GM20431 (cell line): Measurements from ENCODE around the gene RPLP2.

Experiments used
- in situ Hi-C: fragments of 300-500 bp; cut with MseI, MboI; formaldehyde crosslinking; loops from one replicate; pipeline ENCODE4 v1.15.0; 2020; ENCODE audit warnings: low sequenced_read_pairs; ENCODE audit not compliant: unreplicated experiment

Gene RPLP2

DNA sequence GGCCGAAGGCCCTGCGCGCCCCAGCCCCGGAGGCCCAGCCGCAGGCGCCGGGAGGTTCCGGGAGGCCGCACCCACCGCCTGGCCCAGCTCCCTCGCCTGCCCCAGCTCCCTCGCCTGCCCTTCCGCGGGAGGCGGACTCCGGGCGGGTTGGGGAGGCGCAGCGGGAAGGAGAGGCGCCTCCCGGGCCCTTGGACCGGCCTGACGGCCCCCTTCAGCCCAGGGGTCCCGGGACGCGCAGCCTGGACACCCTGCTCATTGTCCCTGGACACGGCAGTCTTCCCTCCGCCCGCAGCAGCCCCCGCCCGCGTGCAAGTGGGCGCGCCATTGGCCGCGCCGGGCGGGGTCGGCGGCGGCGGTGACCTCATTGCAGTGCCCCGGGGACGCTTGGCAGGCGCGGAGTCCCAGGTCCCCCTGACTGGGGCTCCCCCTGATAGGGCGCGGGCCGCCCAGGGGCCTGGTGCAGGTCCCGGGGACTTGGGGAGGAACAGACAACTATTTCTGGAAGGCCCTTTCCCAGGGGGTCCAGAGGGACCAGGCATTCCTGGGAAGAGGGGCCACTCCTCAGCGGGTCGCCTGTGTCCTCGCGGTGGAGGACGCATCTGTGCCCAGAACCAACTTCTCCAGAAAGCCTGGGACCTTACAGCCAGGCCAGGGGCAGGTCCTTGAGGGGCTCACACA, 23.5 kb downstream of the RPLP2 start:
- in situ Hi-C loops: no loop called here

DNA sequence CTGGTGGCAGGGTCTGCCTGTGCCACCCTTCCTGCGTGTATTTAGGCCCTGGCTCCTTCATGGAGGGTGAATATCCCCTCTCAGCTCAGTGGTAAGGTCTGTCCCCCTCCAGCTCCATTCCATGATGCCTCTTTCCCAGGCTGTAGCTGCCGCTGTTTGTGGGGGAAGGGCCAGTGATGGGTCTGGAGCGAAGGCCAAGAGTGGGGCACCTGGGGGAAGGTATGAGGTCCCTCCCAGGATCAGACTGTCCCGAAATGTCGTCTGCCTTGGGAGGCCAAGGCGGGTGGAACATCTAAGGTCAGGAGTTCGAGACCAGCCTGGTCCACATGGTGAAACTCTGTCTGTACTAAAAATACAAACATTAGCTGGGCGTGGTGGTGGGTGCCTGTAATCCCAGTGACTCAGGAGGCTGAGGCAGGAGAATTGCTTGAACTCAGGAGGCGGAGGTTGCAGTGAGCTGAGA, 24.1 kb downstream of the RPLP2 start:
- in situ Hi-C loops: no loop called here

DNA sequence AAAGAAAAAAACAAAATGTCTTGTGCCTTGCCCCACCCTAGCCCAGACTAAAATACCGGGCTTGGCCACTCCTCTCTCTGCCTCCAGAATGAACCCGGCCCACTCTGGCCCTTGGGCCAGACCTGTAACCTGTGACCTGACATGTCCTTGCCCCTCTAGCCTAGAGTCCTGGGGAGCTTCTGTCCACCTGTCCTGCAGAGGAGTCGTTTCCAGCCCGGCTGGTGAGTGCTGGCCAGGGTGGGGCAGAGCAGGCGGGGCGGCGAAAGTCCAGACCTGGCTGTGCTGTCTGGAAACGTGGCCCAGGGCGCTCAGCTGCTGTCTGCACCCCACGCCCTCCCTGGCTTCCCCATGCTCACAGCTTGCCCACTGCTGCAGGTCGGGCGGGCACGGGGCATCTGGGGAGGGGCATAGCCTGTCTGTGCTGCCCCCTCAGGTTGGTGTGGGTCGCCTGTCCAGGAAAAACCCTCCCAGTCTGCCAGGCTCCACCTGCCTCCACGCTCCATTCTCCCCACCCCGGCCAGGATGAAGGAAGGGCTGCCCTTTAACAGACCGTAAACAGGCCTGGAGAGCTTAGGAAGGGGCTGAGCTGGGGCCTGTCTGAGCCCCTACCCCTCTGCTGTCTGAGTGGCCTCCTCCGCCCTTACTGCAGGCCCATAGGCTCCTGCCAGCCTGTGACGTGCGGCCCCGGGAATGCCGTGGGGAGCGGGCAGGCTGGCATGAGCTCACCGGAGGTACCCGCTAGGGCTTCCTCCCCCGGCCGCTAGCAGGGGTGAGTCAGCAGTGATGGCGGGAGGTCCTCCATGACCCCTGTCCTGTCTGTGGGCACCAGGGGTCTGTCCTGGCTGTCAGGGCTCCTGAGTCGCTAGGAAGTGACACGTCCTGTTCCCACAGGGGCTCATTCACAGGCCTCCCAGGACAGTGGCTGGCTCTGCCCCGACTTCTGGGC, 24.9 kb downstream of the RPLP2 start:
- in situ Hi-C loops: no loop called here

DNA sequence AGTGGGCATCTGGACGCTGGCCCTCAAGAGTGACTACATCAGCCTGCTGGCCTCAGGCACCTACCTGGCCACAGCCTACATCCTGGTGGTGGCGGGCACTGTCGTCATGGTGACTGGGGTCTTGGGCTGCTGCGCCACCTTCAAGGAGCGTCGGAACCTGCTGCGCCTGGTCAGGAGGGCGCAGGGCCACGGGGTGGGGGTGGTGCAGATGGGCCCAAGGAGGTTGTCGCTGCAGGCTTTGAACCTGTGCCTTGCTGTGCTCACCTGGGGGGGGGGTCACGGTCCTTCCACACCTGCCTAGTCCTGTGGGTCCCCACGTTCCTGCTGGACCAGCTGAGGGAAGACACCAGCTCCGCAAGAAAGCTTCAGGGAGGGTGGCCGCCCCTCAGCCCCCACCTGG, 26.5 kb downstream of the RPLP2 start:
- in situ Hi-C loops: no loop called here

- in situ Hi-C loops: no loop called here
Observed at GRCh38 chr11:836700-837099, 26.9 kb downstream of the RPLP2 start.

DNA sequence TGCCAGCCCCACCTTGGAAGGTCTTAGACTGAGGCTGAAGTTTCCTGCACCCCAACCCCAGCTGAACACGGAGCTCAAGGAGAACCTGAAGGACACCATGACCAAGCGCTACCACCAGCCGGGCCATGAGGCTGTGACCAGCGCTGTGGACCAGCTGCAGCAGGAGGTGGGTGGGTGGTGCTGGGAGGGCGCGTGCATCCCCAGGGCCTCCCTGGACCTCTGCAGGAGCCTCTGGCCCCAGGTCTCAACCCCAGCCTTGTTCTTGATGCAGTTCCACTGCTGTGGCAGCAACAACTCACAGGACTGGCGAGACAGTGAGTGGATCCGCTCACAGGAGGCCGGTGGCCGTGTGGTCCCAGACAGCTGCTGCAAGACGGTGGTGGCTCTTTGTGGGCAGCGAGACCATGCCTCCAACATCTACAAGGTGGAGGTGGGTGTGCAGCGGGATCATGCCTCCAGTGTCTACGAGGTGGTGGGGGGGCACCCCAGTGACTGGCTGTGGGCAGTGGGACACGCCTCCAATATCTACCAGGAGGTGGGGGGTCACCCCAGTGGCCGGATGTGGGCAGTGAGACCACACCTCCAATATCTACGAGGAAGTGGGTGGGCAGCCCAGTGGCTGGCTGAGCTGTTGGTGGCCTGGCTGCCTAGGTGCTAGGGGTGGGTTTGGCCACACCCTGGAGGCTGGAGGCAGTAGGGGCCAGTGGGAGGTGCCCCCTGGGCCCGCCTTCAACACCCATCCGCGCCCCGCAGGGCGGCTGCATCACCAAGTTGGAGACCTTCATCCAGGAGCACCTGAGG, 27.6 kb downstream of the RPLP2 start:
- in situ Hi-C loops: no loop called here

DNA sequence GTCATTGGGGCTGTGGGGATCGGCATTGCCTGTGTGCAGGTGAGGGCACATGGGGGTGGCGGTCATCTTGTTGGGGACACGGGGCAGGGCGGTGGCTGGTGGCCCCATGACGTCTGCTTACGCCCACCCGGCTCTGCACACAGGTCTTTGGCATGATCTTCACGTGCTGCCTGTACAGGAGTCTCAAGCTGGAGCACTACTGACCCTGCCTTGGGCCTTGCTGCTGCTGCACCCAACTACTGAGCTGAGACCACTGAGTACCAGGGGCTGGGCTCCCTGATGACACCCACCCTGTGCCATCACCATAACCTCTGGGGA, 28.2 kb downstream of the RPLP2 start:
- in situ Hi-C loops: no loop called here

DNA sequence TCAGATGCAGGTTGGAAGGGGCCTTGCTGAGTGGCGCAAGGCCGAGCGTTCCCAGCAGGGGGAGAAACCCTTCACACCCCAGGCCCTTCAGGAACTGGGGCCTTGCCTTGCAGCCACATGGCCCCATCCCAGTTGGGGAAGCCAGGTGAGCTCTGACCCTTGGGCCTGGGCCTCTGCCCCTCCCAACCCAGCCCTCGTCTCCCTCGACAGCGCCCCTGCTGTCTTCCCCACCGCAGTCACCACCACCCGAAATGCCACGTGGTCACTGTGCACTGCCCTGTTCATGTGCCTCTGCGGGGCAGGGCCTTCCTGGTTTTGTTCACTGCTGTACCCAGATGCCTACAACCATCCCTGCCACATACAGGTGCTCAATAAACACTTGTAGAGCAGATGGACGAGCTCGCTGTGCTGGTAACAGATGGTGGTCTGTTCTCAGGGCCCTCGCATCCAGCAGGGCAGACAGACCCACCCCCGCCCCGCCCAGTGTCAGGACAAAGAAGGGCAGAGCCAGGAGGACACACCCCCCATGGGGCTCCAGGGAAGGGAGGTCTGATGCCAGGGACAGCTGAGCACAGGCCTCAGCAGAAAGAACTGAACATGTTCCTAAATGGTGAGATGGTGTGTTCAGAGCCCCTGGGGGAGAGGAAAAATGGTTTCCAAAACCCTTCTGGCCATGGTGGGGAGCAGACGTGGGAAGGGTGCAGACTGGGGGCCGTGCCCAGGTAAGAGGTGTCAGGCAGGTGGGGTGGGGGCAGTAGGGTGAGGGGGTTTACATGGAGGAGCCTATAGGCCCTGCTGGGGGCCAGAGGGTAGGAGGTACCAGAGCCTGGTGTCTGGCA, 28.9 kb downstream of the RPLP2 start:
- in situ Hi-C loops: no loop called here

DNA sequence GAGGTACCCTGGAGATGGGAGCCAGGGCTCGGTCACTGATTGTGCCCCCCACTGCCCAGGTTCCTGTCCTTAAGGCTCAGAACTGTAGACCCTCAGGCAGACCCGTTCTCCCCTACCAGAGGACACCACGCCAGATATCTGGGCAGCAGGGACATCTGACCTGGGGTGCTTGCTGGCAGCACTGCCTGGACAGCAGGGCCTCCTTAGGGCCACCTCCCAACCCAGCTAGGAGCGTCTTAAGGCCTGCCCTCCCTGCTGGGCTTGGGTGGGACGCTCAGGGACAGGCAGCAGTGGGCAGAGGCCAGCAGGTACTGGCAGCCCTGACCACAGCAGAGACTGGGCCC, 29.5 kb downstream of the RPLP2 start:
- in situ Hi-C loops: no loop called here

DNA sequence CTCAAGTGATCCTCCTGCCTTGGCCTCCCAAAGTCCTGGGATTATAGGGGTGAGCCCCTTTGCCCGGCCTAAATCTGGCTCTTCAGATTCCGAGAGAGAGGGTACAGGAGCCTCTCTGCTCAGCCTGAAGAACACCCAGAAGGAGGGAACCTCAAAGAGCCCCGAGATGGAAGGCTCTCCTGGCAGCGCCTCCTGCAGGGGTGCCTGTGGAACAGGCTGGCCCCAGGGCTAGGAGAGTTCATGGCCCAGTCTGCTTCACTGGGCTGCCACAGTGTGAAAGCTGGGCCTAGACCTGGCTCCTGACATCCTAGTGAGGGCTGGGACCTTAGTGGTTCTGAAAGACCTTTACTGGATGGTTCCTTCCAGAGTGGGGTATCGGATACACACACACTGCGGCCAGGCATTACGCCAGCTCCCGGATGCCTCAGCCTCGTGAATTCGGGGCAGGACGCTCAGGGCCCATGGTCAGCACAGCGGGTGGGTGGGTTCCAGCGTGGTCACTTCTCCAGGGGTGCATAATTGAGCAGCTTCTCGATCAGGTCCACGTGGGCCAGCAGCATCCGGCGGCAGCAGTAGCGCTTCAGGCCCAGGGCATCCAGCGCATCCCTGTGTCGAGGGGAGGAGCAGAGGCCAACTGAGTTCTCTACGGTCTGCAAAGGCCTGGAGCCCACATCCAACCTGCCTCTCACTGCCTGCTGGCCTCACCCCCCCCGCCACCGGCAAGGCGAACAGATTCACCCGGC, 30.3 kb downstream of the RPLP2 start:
- in situ Hi-C loops: no loop called here

GRCh38 chr11:841981-842369, 32.2 kb downstream of the RPLP2 start:
- in situ Hi-C loops: no loop called here

DNA sequence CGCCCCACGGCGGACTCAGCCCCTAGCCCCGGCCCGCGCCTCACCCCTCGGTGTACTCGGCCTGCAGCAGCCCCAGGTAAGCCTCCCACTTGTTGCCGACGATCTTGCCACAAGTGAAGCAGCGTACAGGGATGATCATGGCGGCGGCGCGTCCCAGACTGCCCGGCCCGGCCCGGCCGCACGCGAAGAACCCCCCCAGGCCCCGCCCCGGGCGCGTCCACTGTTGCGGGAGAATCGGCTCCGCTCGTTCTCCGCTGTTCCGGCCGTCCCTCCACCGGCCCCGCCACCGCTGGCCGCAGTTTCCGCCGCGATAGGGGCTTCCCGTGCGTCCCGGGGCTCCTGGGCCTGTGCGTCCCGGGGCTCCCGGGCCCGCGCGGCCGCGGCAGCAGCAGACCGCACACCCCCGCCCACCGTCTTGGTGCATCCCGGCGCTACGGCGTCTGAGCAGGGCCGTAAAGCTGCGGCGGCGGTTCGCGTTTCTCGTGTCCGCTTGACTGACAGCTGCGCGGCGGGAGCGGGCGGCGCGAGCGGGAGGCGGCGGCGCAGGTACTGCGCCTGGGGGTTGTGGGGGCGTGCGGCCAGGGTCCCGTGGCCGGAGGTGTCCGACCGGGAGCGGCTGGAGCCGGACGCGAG, 32.7 kb downstream of the RPLP2 start, which contains the start of the genes POLR2L and TSPAN4:
POLR2L (minus strand) TSS at position 160 of the 633 bp plus-strand sequence; CDS start at position 139, 21 bp downstream.
TSPAN4 (plus strand) TSS at position 483 of the 633 bp plus-strand sequence. CDS start 7,453 bp downstream, outside the sequence.
- in situ Hi-C loops: no loop called here

- in situ Hi-C loops: no loop called here
Observed at GRCh38 chr11:843086-843734, 33.4 kb downstream of the RPLP2 start.

DNA sequence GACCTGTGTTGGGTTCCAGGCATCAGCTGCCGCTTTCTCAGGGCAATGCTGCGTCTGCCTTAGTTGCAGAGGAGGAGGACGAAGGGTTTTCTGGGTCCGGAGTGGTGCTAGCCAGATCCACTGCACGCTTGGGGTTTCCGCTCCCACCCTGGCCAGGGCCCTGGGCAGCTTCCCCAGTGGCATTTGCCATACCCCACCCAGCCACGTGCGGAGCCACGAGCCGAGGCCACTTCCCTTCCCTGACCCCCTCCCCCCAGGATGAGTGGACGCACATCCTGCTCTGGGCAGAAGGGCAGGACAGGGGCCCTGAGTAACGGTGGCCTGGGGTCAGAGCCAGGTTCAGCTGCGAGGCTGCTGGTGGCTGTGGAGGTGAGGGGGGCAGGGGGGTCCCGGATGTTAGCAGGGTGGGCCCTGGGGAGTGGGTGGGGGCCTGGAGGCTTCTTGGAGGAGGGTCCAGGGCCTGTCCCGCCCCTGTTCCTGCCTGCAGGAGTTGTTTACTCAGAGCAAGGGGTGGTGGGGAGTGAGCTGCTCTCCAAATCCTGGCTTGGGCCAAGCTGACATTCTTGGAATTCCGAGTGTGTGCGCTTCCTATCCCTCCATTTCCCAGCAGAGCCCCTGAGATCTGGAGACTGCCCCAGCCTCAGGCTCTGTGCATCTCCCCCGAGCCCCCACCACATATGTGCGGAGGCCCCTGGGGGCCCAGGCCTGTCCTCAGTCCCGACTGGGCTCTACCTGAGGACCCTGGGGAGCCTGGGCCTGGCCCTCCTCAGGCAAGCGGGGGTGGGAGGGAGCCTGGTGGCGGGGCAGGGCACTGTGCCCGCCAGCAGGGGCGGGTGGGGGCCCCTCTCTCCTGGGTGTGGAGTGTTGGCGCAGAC, 34.3 kb downstream of the RPLP2 start:
- in situ Hi-C loops: no loop called here

GRCh38 chr11:844693-845644, 35.2 kb downstream of the RPLP2 start:
- in situ Hi-C loops: no loop called here

DNA sequence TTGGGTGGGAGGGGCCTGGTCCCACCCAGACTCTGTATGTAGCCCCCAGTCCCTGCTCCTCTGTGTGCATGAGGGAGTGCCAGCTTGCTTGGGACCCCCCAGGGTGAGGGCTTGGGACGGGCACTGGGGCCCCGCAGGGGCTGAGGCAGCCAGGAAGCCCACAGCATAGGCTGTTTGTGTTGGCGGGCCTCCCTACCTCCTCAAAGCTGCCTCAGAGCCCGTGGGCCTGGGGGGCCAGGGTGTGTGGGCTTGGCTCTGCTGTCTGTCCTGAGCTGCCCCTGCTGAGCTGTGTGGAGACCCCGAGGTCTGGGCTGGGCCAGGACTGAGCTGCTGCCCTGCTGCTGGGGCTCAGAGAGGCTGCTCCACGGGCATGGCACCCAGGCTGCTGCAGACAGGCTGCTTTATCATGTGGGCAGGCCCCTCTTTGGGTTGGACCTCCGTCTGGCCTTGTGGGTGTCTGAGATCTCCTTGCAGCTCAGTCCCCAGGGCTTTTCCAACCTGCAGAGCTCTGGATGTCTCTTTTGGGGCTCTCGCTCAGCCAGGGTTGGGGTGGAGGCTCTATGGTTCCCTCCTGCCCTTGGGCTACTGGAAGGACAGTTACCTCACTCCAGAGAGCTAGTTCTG, 36.2 kb downstream of the RPLP2 start:
- in situ Hi-C loops: no loop called here
